ENCODE data around the gene COL9A3. TPM values are rescaled to one million over a fixed set of nuclear protein-coding genes. Genes with fewer than 3 reads are reported as not detected.

The COL9A3 gene
- total RNA-seq, 1 donor from 2014 or later, result 576 TPM

DNA sequence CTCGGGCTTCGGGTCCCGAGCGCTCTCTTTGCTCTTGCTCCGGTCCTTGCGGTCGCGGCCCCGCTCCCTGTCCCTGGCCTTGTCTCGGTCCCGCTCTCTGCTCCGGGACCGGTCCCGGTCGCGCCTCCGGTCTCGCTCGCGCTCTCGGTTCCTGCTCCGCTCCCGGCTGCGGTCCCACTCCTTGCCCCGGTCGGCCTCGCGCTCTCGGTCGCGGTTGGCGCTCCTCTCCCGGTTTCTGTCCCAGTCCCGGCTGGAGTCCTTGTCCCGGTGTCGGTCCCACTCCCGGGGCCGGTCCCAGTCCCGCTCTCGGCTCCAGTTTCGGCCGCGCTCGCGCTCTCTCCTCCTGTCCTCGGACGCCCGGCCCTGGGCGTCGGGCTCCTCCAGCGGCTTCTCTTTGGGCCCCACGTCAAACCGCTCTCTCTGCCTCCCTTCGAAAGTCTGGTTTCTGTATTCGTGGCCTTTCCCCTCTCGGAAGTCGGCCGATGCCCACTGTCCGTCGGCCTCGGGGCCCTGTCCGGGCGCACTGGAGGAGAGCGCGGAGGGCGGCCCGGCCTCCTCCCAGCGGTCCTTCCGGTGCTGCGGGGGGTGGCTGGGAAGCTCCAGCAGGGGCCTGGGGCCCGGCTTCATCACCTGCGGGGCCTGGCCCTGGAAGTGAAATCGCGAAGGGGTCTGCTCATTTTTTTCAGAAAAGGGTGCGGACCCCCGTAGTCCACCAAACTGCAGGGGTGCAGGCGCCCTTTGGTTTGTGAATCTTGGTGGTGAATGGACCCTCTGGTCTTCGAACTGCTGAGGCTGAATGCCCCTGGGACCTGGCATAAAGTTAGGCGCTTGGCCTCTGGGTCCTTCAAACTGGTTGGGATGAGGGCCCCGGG lies 62.7 kb downstream of the COL9A3 start:
- TF ChIP-seq, protein P1, sequence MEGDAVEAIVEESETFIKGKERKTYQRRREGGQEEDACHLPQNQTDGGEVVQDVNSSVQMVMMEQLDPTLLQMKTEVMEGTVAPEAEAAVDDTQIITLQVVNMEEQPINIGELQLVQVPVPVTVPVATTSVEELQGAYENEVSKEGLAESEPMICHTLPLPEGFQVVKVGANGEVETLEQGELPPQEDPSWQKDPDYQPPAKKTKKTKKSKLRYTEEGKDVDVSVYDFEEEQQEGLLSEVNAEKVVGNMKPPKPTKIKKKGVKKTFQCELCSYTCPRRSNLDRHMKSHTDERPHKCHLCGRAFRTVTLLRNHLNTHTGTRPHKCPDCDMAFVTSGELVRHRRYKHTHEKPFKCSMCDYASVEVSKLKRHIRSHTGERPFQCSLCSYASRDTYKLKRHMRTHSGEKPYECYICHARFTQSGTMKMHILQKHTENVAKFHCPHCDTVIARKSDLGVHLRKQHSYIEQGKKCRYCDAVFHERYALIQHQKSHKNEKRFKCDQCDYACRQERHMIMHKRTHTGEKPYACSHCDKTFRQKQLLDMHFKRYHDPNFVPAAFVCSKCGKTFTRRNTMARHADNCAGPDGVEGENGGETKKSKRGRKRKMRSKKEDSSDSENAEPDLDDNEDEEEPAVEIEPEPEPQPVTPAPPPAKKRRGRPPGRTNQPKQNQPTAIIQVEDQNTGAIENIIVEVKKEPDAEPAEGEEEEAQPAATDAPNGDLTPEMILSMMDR (IDR thresholded peaks at IDR 0.05; ENCODE audit: unreplicated experiment), result no peak
- Mint-ChIP-seq H3K4me3 (no peak overlapping the region), H3K27me3 (ENCODE audit: low read depth) (no peaks in the 10 kb centered on the region), H3K4me1 (peaks cover 12% of the 10 kb centered on the region), H3K27ac (no peak overlapping the region), H3K36me3 (peaks cover 10% of the 10 kb centered on the region), H3K9me3 (no peaks in the 10 kb centered on the region)
- no peak for DNase-seq (ENCODE audit: low spot score in 2 of 2, unreplicated experiment in 2 of 2)

GRCh38 chr20:62880147-62880934 lies 63.5 kb downstream of the COL9A3 start:
- Mint-ChIP-seq H3K36me3 (peaks cover 10% of the 10 kb centered on the region), H3K9me3 (no peaks in the 10 kb centered on the region), H3K4me1 (peaks cover 8% of the 10 kb centered on the region), H3K27ac (no peak overlapping the region), H3K27me3 (ENCODE audit: low read depth) (no peaks in the 10 kb centered on the region), H3K4me3 (no peak overlapping the region)
- TF ChIP-seq, protein P1 (IDR thresholded peaks at IDR 0.05; ENCODE audit: unreplicated experiment), result no peak
- no peak for DNase-seq (ENCODE audit: low spot score in 2 of 2, unreplicated experiment in 2 of 2)

DNA sequence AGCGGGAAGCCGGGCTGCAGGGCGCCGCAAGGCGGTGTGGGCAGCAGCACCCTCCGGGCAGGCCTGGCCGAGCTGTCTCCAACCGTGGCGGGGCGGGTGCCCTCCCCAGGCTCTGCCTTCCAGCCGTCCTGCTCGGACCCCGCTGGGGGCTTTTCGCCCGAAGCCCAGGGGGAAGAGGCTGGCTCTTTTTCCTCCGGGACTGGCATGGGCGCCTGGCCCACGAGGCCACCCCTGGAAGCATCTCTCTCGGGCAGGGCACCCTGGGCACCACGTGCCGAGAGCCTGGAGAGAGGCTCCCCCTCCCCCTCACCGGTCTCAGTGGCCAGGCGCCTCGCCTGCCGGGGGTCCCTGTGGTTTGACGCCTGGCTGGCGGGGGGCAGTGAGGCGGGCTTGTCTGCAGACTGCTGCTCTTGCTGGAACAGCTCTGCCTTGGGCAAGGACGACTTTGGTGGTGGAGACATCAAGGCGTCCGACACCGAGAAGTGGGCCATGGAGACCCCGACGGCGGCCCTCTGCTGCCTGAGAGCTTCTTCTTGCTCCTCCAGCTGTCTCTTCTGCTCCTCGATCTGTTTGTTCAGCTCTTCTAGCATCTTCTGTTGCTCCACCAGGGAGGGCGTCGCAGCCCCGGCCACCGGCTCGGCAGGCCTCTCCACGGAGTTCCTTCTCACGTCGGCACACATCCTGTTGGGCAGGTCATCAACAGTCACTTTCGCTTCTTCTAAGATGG lies 64.2 kb downstream of the COL9A3 start:
- no peak for DNase-seq (ENCODE audit: low spot score in 2 of 2, unreplicated experiment in 2 of 2)
- H3K36me3 Mint-ChIP-seq, result peaks cover 10% of the 10 kb centered on the region
- H3K4me1 Mint-ChIP-seq, result peaks cover under 1% of the 10 kb centered on the region
- no peak overlapping the region for H3K4me3 Mint-ChIP-seq
- H3K27ac Mint-ChIP-seq, result no peak overlapping the region
- no peaks in the 10 kb centered on the region for H3K27me3 Mint-ChIP-seq (ENCODE audit: low read depth)
- TF ChIP-seq, protein P1 (IDR thresholded peaks at IDR 0.05; ENCODE audit: unreplicated experiment), result no peak
- no peaks in the 10 kb centered on the region for H3K9me3 Mint-ChIP-seq

GRCh38 chr20:62881662-62882395 lies 65.0 kb downstream of the COL9A3 start:
- no peak overlapping the region for H3K4me3 Mint-ChIP-seq
- no peaks in the 10 kb centered on the region for H3K27me3 Mint-ChIP-seq (ENCODE audit: low read depth)
- no peak overlapping the region for H3K27ac Mint-ChIP-seq
- H3K4me1 Mint-ChIP-seq, result no peaks in the 10 kb centered on the region
- DNase-seq (ENCODE audit: low spot score in 2 of 2, unreplicated experiment in 2 of 2), result no peak
- TF ChIP-seq, protein P1 (IDR thresholded peaks at IDR 0.05; ENCODE audit: unreplicated experiment), result no peak
- H3K9me3 Mint-ChIP-seq, result no peaks in the 10 kb centered on the region
- peaks cover 10% of the 10 kb centered on the region for H3K36me3 Mint-ChIP-seq

DNA sequence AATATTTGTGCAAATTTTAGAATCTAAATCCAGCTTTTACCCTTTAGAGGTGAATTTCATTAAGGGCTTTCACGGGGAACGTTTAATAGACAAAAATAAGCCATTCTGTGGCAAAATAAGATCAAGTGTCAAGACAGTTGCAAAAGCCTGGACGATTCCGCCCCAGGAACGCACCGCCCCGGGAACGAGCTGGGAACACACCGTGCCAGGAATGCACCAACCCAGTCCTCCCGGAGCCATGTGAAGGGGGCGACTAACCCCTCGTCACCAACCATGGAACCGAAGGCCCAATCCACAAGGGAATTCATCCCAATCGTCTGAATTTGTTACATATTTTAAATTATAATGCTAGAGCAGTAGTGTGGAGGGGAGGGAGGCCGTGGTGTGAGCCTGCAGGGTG lies 65.6 kb downstream of the COL9A3 start:
- DNase-seq (ENCODE audit: low spot score in 2 of 2, unreplicated experiment in 2 of 2), result no peak
- TF ChIP-seq, protein P1 (IDR thresholded peaks at IDR 0.05; ENCODE audit: unreplicated experiment), result no peak
- no peaks in the 10 kb centered on the region for H3K27me3 Mint-ChIP-seq (ENCODE audit: low read depth)
- H3K36me3 Mint-ChIP-seq, result peaks cover 10% of the 10 kb centered on the region
- H3K4me1 Mint-ChIP-seq, result peaks cover 3% of the 10 kb centered on the region
- no peak overlapping the region for H3K27ac Mint-ChIP-seq
- H3K4me3 Mint-ChIP-seq, result no peak overlapping the region
- no peaks in the 10 kb centered on the region for H3K9me3 Mint-ChIP-seq

Measured in mesothelial cell of epicardium (in vitro differentiated cells).